ENCODE data around the gene RAPH1. TPM values are rescaled to one million over a fixed set of nuclear protein-coding genes. Genes with fewer than 3 reads are reported as not detected.

RAPH1 gene
- total RNA-seq, 1 donor from 2014 or later, result 21.7 TPM

- no peaks in the 10 kb centered on the region for H3K27me3 Mint-ChIP-seq
- H3K36me3 Mint-ChIP-seq (ENCODE audit: insufficient read depth), result no peaks in the 10 kb centered on the region
- no peak for TF ChIP-seq CTCF (IDR thresholded peaks at IDR 0.05; ENCODE audit: unreplicated experiment)
- H3K4me3 Mint-ChIP-seq (ENCODE audit: low read depth), result no peak overlapping the region
- H3K4me1 Mint-ChIP-seq (ENCODE audit: low read depth), result no peaks in the 10 kb centered on the region
- DNase-seq (ENCODE audit: low spot score, unreplicated experiment), result no peak
- no peaks in the 10 kb centered on the region for H3K9me3 Mint-ChIP-seq (ENCODE audit: low read depth)
- H3K27ac Mint-ChIP-seq, result no peak overlapping the region
Observed at GRCh38 chr2:203569677-203570316, 34.7 kb upstream of the RAPH1 start.

- Mint-ChIP-seq H3K27ac (no peak overlapping the region), H3K9me3 (ENCODE audit: low read depth) (no peaks in the 10 kb centered on the region), H3K4me3 (ENCODE audit: low read depth) (no peak overlapping the region), H3K36me3 (ENCODE audit: insufficient read depth) (no peaks in the 10 kb centered on the region), H3K27me3 (no peaks in the 10 kb centered on the region), H3K4me1 (ENCODE audit: low read depth) (no peaks in the 10 kb centered on the region)
- TF ChIP-seq CTCF (IDR thresholded peaks at IDR 0.05; ENCODE audit: unreplicated experiment), result no peak
- DNase-seq (ENCODE audit: low spot score, unreplicated experiment), result no peak
Observed at GRCh38 chr2:203567691-203568090, 32.6 kb upstream of the RAPH1 start.

- no peak for TF ChIP-seq CTCF (IDR thresholded peaks at IDR 0.05; ENCODE audit: unreplicated experiment)
- H3K4me1 Mint-ChIP-seq (ENCODE audit: low read depth), result no peaks in the 10 kb centered on the region
- no peak overlapping the region for H3K27ac Mint-ChIP-seq
- no peak for DNase-seq (ENCODE audit: low spot score, unreplicated experiment)
- no peaks in the 10 kb centered on the region for H3K9me3 Mint-ChIP-seq (ENCODE audit: low read depth)
- H3K27me3 Mint-ChIP-seq, result no peaks in the 10 kb centered on the region
- H3K4me3 Mint-ChIP-seq (ENCODE audit: low read depth), result no peak overlapping the region
- no peaks in the 10 kb centered on the region for H3K36me3 Mint-ChIP-seq (ENCODE audit: insufficient read depth)
Observed at GRCh38 chr2:203566161-203566560, 31.1 kb upstream of the RAPH1 start.

- Mint-ChIP-seq H3K9me3 (ENCODE audit: low read depth) (no peaks in the 10 kb centered on the region), H3K4me3 (ENCODE audit: low read depth) (no peak overlapping the region), H3K36me3 (ENCODE audit: insufficient read depth) (no peaks in the 10 kb centered on the region), H3K27me3 (no peaks in the 10 kb centered on the region), H3K4me1 (ENCODE audit: low read depth) (no peaks in the 10 kb centered on the region), H3K27ac (no peak overlapping the region)
- DNase-seq (ENCODE audit: low spot score, unreplicated experiment), result no peak
- no peak for TF ChIP-seq CTCF (IDR thresholded peaks at IDR 0.05; ENCODE audit: unreplicated experiment)
Observed at GRCh38 chr2:203565076-203565475, 30.0 kb upstream of the RAPH1 start.

- H3K4me1 Mint-ChIP-seq (ENCODE audit: low read depth), result peaks cover 3% of the 10 kb centered on the region
- H3K4me3 Mint-ChIP-seq (ENCODE audit: low read depth), result no peak overlapping the region
- no peak overlapping the region for H3K27ac Mint-ChIP-seq
Observed at GRCh38 chr2:203562268-203562667, 27.2 kb upstream of the RAPH1 start.

More at GRCh38 chr2:203562268-203562667, 27.2 kb upstream of the RAPH1 start:
- no peaks in the 10 kb centered on the region for H3K9me3 Mint-ChIP-seq (ENCODE audit: low read depth)
- no peaks in the 10 kb centered on the region for H3K36me3 Mint-ChIP-seq (ENCODE audit: insufficient read depth)
- no peaks in the 10 kb centered on the region for H3K27me3 Mint-ChIP-seq
- no peak for TF ChIP-seq CTCF (IDR thresholded peaks at IDR 0.05; ENCODE audit: unreplicated experiment)
- no peak for DNase-seq (ENCODE audit: low spot score, unreplicated experiment)
